Neuronal stem cell (in vitro differentiated cells): ENCODE measurements around the gene ZNF17. TPM values are rescaled to one million over a fixed set of nuclear protein-coding genes. Genes with fewer than 3 reads are reported as not detected.

ENCODE experiments used
- DNase-seq: peaks from one replicate; pipeline ENCODE4 v3.0.0-alpha.2; 2013; ENCODE audit warnings: low spot score
- H2AFZ ChIP-seq: one replicate; pipeline ENCODE4 v1.6.1; 2013; ENCODE audit warnings: mild to moderate bottlenecking, low read length, inconsistent platforms
- H2AK5ac ChIP-seq: 2 replicates; pipeline ENCODE4 v1.6.1; 2013; ENCODE audit warnings: low read depth, mild to moderate bottlenecking, inconsistent platforms, low read length, moderate library complexity, mixed read lengths
- H2BK120ac ChIP-seq: 2 replicates; pipeline ENCODE4 v1.6.1; 2013; ENCODE audit warnings: low read depth, mild to moderate bottlenecking, inconsistent platforms, low read length, moderate library complexity, mixed read lengths
- H2BK12ac ChIP-seq: one replicate; pipeline ENCODE4 v1.6.1; 2013; ENCODE audit warnings: low read length, inconsistent platforms
- H2BK15ac ChIP-seq: 2 replicates; pipeline ENCODE4 v1.6.1; 2013; ENCODE audit warnings: mild to moderate bottlenecking, low read length, inconsistent platforms, mixed read lengths
- H2BK5ac ChIP-seq: one replicate; pipeline ENCODE4 v1.6.1; 2013; ENCODE audit warnings: inconsistent platforms, mild to moderate bottlenecking, low read length, moderate library complexity
- H3K14ac ChIP-seq: one replicate; pipeline ENCODE4 v1.6.1; 2013; ENCODE audit warnings: low read length, inconsistent platforms
- H3K18ac ChIP-seq: 2 replicates; pipeline ENCODE4 v1.6.1; 2013; ENCODE audit warnings: low read length, inconsistent platforms
- H3K23ac ChIP-seq: 2 replicates; pipeline ENCODE4 v1.6.1; 2013; ENCODE audit warnings: low read depth, mild to moderate bottlenecking, mixed read lengths, low read length, inconsistent platforms; ENCODE audit not compliant: poor library complexity
- H3K27ac ChIP-seq: replicated peaks from 3 replicates; pipeline ENCODE4 v1.5.1; 2013; ENCODE audit warnings: low read length, inconsistent platforms
- H3K27me3 ChIP-seq, 3 experiments: 2 replicates each; pipeline ENCODE4 v1.6.1; 2013; ENCODE audit warnings: low read length in 3 of 3, mild to moderate bottlenecking in 2 of 3, inconsistent platforms in 1 of 3, low read depth in 1 of 3, mixed read lengths in 1 of 3, moderate library complexity in 1 of 3; ENCODE audit not compliant: control insufficient read depth in 3 of 3, insufficient read depth in 3 of 3
- H3K36me3 ChIP-seq, 2 donors: replicated peaks in 1 of 2; 2 replicates each; pipeline ENCODE4 v1.6.1; 2013; ENCODE audit warnings: low read length in 2 of 2; ENCODE audit not compliant: control insufficient read depth in 2 of 2, insufficient read depth in 2 of 2
- H3K4ac ChIP-seq: 2 replicates; pipeline ENCODE4 v1.6.1; 2013; ENCODE audit warnings: inconsistent platforms, mild to moderate bottlenecking, low read length, moderate library complexity
- H3K4me1 ChIP-seq, 2 donors: 1 replicate in 1 of 2; 2 replicates in 1 of 2; pipeline ENCODE4 v1.6.1; 2013; ENCODE audit warnings: low read length in 2 of 2, low read depth in 1 of 2; ENCODE audit not compliant: control insufficient read depth in 2 of 2, insufficient read depth in 1 of 2
- H3K4me2 ChIP-seq: one replicate; pipeline ENCODE4 v1.6.1; 2013; ENCODE audit warnings: mild to moderate bottlenecking, low read length, inconsistent platforms; ENCODE audit not compliant: insufficient read depth, poor library complexity, severe bottlenecking
- H3K4me3 ChIP-seq, 2 donors: 2 replicates each; pipeline ENCODE4 v1.5.1; 2013; ENCODE audit warnings: low read length in 2 of 2, mild to moderate bottlenecking in 2 of 2, inconsistent platforms in 1 of 2, moderate library complexity in 1 of 2
- H3K79me1 ChIP-seq: one replicate; pipeline ENCODE4 v1.6.1; 2013; ENCODE audit warnings: low read depth, mild to moderate bottlenecking, inconsistent platforms, low read length, moderate library complexity
- H3K9ac ChIP-seq: one replicate; pipeline ENCODE4 v1.6.1; 2013; ENCODE audit warnings: mild to moderate bottlenecking, low read depth, low read length, inconsistent platforms; ENCODE audit not compliant: poor library complexity
- H3K9me3 ChIP-seq, 2 donors: replicated peaks in 1 of 2; 2 replicates each; pipeline versions ENCODE3 to v1.6.1; 2013; ENCODE audit warnings: low read length in 2 of 2, mild to moderate bottlenecking in 2 of 2, inconsistent platforms in 1 of 2, low read depth in 1 of 2, mixed read lengths in 1 of 2, moderate library complexity in 1 of 2; ENCODE audit not compliant: control insufficient read depth in 2 of 2, insufficient read depth in 1 of 2
- H4K8ac ChIP-seq: one replicate; pipeline ENCODE4 v1.6.1; 2013; ENCODE audit warnings: low read depth, mild to moderate bottlenecking, inconsistent platforms, low read length, moderate library complexity
- H4K91ac ChIP-seq: one replicate; pipeline ENCODE4 v1.6.1; 2013; ENCODE audit warnings: low read length, low read depth, mild to moderate bottlenecking, inconsistent platforms; ENCODE audit not compliant: poor library complexity
- WGBS, 2 donors: extraction: QIAGEN DNeasy Blood & Tissue Kit; methylation state at CpG; one replicate each; pipeline ENCODE4 v1.1.7; 2013; ENCODE audit warnings: missing lambda C conversion rate in 2 of 2, mixed read lengths in 1 of 2; ENCODE audit not compliant: insufficient read length in 2 of 2, insufficient replicate concordance in 1 of 2; ENCODE audit errors: extremely low coverage in 2 of 2; 5-methylcytosine and 5-hydroxymethylcytosine counted together
- polyA plus RNA-seq, 2 experiments: library from polyadenylated mRNA; stranded (reverse); fragments of 200-250 nt; gene quantifications; one replicate each; pipeline ENCODE4 v1.2.3, GENCODE V29; 2013

The ZNF17 gene
- polyA plus RNA-seq (2013, experiment 1 of 2), result 3.9 TPM
- 3.3 TPM for polyA plus RNA-seq (2013, experiment 2 of 2)

DNA sequence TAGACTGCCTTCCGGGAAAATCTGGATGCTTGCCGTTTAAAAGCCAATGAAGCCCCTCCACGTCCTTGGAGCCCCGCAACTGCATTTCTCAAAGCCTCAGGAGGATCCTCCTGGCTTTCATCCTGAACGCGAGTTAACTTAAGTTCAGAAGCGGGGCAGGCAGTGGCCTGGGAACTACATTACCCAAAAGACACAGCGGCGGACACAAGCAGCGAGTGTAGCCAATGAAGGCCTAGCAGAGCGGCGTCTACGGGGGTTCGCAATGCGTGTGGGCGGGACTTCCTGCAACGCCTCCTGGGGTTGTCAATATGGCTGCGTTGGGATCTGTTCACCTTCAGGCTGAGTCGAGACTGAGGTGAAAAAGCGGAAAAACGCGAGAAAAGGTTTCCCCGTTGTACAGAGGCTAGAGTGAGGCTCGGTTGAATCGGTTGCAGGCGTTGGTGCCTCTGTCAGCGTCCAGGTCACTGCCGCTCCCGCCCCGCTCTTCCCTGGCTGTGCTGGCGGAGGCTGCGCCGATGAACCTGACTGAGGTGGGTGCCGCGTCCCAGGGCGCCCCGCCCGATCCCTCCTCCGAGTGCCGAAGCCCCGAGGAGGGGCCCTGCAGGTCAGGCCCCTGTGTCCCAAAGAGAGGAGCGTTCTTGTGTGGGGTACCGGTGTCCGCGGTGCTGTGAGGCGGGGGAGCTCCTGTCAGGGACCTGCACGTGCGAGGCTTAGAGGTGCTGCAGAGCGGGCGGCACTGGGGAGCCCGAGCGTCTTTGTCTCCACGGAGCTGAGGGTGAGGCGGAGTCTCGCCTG is at the start of gene ZNF17:
Gene ZNF17, plus strand, starts transcription at position 285 of the 795 bp plus-strand sequence. CDS start 2,455 bp downstream, outside the sequence.
- no peak within 1 kb of the TSS for H3K23ac ChIP-seq
- H3K9ac ChIP-seq, result peak within 1 kb of the TSS; percentile 96
- peak within 1 kb of the TSS; percentile 83 to 92 for H3K4me3 ChIP-seq
- no peak within 1 kb of the TSS for H2BK5ac ChIP-seq
- H3K18ac ChIP-seq, result peak within 1 kb of the TSS; percentile 44
- H4K8ac ChIP-seq, result no peak within 1 kb of the TSS
- peak; percentile 90 for DNase-seq
- H2AK5ac ChIP-seq, result no peak within 1 kb of the TSS
- no peak within 1 kb of the TSS for H2BK120ac ChIP-seq
- H3K27me3 ChIP-seq, result no peaks in the 10 kb centered on the region
- H3K9me3 ChIP-seq, result no peaks in the 10 kb centered on the region
- no peak within 1 kb of the TSS for H4K91ac ChIP-seq
- peak within 1 kb of the TSS; percentile 96 for H3K4me2 ChIP-seq
- peak within 1 kb of the TSS; percentile 90 for H2AFZ ChIP-seq
- H3K27ac ChIP-seq, result no peak within 1 kb of the TSS
- H3K14ac ChIP-seq, result no peak within 1 kb of the TSS
- peaks cover 5 to 7% of the 10 kb centered on the region in 2 donors for H3K4me1 ChIP-seq
- peaks cover 0 to 20% of the 10 kb centered on the region in 2 donors for H3K36me3 ChIP-seq
- no peak within 1 kb of the TSS for H2BK12ac ChIP-seq
- no peak within 1 kb of the TSS for H2BK15ac ChIP-seq
- peaks cover 4% of the 10 kb centered on the region for H3K79me1 ChIP-seq
- no peak within 1 kb of the TSS for H3K4ac ChIP-seq
- no CpG with 5 or more reads among the region's 55 CpGs for WGBS, 2 donors

DNA sequence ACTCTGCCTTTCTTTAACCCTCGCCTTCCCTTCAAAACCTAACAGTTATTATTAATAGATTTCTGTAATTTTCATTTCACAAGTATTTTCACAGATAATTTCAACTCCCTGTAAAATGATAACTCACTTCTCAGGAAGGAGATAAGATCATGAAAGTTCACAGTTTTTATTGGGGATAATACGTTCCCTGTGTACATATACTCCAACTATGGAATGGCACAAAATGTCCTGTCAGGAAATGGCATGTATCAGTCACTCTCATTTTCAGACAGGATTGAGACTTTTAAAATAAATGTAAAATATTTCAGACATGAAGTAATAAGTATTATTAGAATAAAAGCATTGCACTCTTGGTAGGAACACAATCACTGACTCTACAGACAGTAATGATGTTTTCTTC is 48.5 kb upstream of the ZNF17 start:
- Histone ChIP-seq H2AFZ (peak overlapping the region; percentile 73), H4K91ac (no peak overlapping the region), H3K79me1 (peaks cover 2% of the 10 kb centered on the region), H2BK12ac (no peak overlapping the region), H3K4me1 (peaks cover 0 to 4% of the 10 kb centered on the region in 2 donors), H3K4me3 (peak overlapping the region in 1 of 2 donors; percentile 68), H3K23ac (no peak overlapping the region), H4K8ac (no peak overlapping the region), H3K36me3 (peaks cover 14 to 26% of the 10 kb centered on the region in 2 donors), H3K9me3 (no peaks in the 10 kb centered on the region), H3K14ac (no peak overlapping the region), H3K4ac (no peak overlapping the region), H3K27me3 (no peaks in the 10 kb centered on the region), H2BK120ac (no peak overlapping the region), H2BK5ac (no peak overlapping the region), H2BK15ac (no peak overlapping the region), H3K18ac (no peak overlapping the region), H3K27ac (no peak overlapping the region), H3K9ac (no peak overlapping the region), H2AK5ac (no peak overlapping the region), H3K4me2 (no peak overlapping the region)
- WGBS, 2 donors, result no CpG with 5 or more reads among the region's 2 CpGs
- DNase-seq, result no peak

DNA sequence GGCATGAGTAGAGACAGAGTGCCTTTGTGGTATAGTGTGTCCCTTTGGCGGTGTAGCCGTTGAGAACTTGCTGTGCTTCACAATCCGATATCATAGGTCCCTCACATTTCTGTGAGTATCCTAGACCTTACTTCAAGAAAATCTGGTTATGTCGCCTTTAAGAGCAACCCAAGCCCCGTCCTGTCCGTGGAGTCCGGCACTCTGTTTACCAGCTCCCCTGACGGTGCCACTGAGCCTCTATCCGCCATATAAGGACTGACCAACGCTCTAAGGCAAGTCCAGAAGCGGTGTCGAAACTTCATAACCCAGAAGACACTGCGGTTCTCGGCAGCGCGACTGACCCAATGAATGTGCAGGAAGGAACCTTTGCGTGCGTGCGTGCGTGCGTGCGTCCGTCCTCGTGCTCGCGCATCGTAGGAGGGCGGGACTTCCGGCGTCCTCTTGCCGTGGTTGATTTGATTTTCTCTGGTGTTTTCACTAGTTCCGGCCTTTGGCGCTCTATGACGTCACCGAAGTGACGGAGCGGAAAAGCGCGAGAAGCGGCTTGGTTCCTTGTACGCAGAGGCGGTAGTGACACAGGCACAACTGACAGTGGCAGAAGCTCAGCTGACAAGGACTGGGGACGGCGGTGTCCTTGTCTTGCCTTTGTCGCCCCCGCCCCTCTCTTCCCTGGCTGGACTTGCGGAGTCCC is 47.8 kb upstream of the ZNF17 start, which contains the start of the genes TRAPPC2B and ZNF547:
Gene TRAPPC2B, plus strand, starts transcription at position 555 of the 691 bp plus-strand sequence. CDS start 1,283 bp downstream, outside the sequence.
Gene ZNF547, plus strand, starts transcription at position 555 of the 691 bp plus-strand sequence. CDS start 5,005 bp downstream, outside the sequence.
- Histone ChIP-seq H3K79me1 (peaks cover 4% of the 10 kb centered on the region), H3K36me3 (peaks cover 8 to 20% of the 10 kb centered on the region in 2 donors), H4K91ac (no peak within 1 kb of the TSS), H3K4ac (no peak within 1 kb of the TSS), H3K14ac (peak within 1 kb of the TSS; percentile 56), H2BK5ac (peak within 1 kb of the TSS; percentile 66), H3K9me3 (no peaks in the 10 kb centered on the region), H2BK15ac (peak within 1 kb of the TSS; percentile 49), H3K27ac (peak within 1 kb of the TSS; percentile 13), H2AFZ (peak within 1 kb of the TSS; percentile 74), H4K8ac (no peak within 1 kb of the TSS), H3K9ac (peak within 1 kb of the TSS; percentile 70), H3K4me3 (peak within 1 kb of the TSS; percentile 68 to 90), H3K4me1 (peaks cover 0 to 4% of the 10 kb centered on the region in 2 donors), H2AK5ac (peak within 1 kb of the TSS; percentile 46), H2BK120ac (no peak within 1 kb of the TSS), H3K27me3 (no peaks in the 10 kb centered on the region), H3K23ac (no peak within 1 kb of the TSS), H3K18ac (peak within 1 kb of the TSS; percentile 84), H2BK12ac (no peak within 1 kb of the TSS), H3K4me2 (peak within 1 kb of the TSS; percentile 89)
- WGBS, 2 donors, result no CpG with 5 or more reads among the region's 47 CpGs
- DNase-seq, result peak; percentile 99
